BJ (cell line): ENCODE results near the gene GYG1. TPM values are rescaled to one million over a fixed set of nuclear protein-coding genes. Genes with fewer than 3 reads are reported as not detected.

ENCODE experiments used
- CTCF ChIA-PET: fragments of 350-600 bp; formaldehyde crosslinking; extraction: SDS; loops from one replicate; lab custom pipeline; 2021; ENCODE audit warnings: antibody characterized with exemption, inconsistent platforms; lab: Yijun Ruan, JAX
- POLR2A ChIA-PET: fragments of 300-600 bp; sonication (Branson Sonifier 250); formaldehyde crosslinking; extraction: SDS; loops from one replicate; lab custom pipeline; 2021; ENCODE audit warnings: antibody characterized with exemption; lab: Charles Lee
- DNase-seq: peaks from one replicate; pipeline ENCODE4 v3.0.0-alpha.2; 2011; ENCODE audit warnings: low read depth
- H3K27me3 ChIP-seq: 2 replicates; pipeline ENCODE4 v1.6.0; 2011; ENCODE audit warnings: low read length; ENCODE audit not compliant: control insufficient read depth, insufficient read depth
- H3K36me3 ChIP-seq: 2 replicates; pipeline ENCODE4 v1.5.1; 2011; ENCODE audit warnings: low read length; ENCODE audit not compliant: control insufficient read depth, insufficient read depth
- H3K4me3 ChIP-seq: 2 replicates; pipeline ENCODE4 v1.5.1; 2011; ENCODE audit warnings: low read depth, mild to moderate bottlenecking, control low read depth, low read length
- CTCF ChIP-seq: IDR thresholded peaks from 2 replicates; pipeline ENCODE4 v1.5.1; 2011; ENCODE audit warnings: low read depth, mild to moderate bottlenecking, control low read depth, inconsistent platforms, low read length, moderate library complexity; ENCODE audit not compliant: insufficient read depth
- polyA plus RNA-seq: library from polyadenylated mRNA; depleted of rRNA; stranded (reverse); fragments of >200 nt; gene quantifications from 2 replicates; pipeline ENCODE4 v1.2.3, GENCODE V29; 2011

GYG1 gene
- polyA plus RNA-seq, 1 experiment = 50.4 TPM

GRCh38 chr3:148970271-148970670, 21.1 kb upstream of the GYG1 start:
- H3K36me3 ChIP-seq = no peaks in the 10 kb centered on the region
- no peaks in the 10 kb centered on the region for H3K27me3 ChIP-seq
- TF ChIP-seq CTCF = no peak
- DNase-seq = no peak
- CTCF ChIA-PET = interaction anchor here (0.7 to 1.7 kb wide), 3 partner anchors 10 to 765 kb away, joined by 3 to 7 read pairs (median 5); no protein-coding TSS in a partner anchor
- H3K4me3 ChIP-seq = no peak overlapping the region
- POLR2A ChIA-PET = interaction anchor here (0.6 kb wide), 1 partner anchor 47 kb away, joined by 3 read pairs; no protein-coding TSS in a partner anchor

- POLR2A ChIA-PET = no interaction called here
- no peak for TF ChIP-seq CTCF
- no peaks in the 10 kb centered on the region for H3K36me3 ChIP-seq
- CTCF ChIA-PET = interaction anchor here (0.7 to 1.3 kb wide), 2 partner anchors 8 to 17 kb away, joined by 3 to 4 read pairs; no protein-coding TSS in a partner anchor
- H3K4me3 ChIP-seq = no peak overlapping the region
- no peak for DNase-seq
- no peaks in the 10 kb centered on the region for H3K27me3 ChIP-seq
Observed at GRCh38 chr3:148971401-148972163, 19.8 kb upstream of the GYG1 start.

- no peak for TF ChIP-seq CTCF
- Histone ChIP-seq H3K4me3 (no peak overlapping the region), H3K36me3 (no peaks in the 10 kb centered on the region), H3K27me3 (no peaks in the 10 kb centered on the region)
- DNase-seq = no peak
- POLR2A ChIA-PET = no interaction called here
- CTCF ChIA-PET = interaction anchor here (1.0 to 2.4 kb wide), 3 partner anchors 9 to 17 kb away, joined by 3 to 7 read pairs (median 4); partner anchors contain the start of gene GYG1
Observed at GRCh38 chr3:148974726-148975125, 16.6 kb upstream of the GYG1 start.

- TF ChIP-seq CTCF = no peak
- Histone ChIP-seq H3K27me3 (no peaks in the 10 kb centered on the region), H3K4me3 (no peak overlapping the region), H3K36me3 (no peaks in the 10 kb centered on the region)
- DNase-seq = no peak
- ChIA-PET CTCF (interaction anchor here (1.1 to 2.4 kb wide), 4 partner anchors 13 to 19 kb away, joined by 3 to 7 read pairs (median 4); partner anchors contain the start of gene GYG1), POLR2A (no interaction called here)
Observed at GRCh38 chr3:148975248-148975647, 16.1 kb upstream of the GYG1 start.

GRCh38 chr3:148975696-148976095, 15.6 kb upstream of the GYG1 start:
- DNase-seq = no peak
- H3K4me3 ChIP-seq = no peak overlapping the region
- no peaks in the 10 kb centered on the region for H3K27me3 ChIP-seq
- ChIA-PET CTCF (interaction anchor here (1.1 to 2.4 kb wide), 4 partner anchors 13 to 20 kb away, joined by 3 to 7 read pairs (median 4); partner anchors contain the start of gene GYG1), POLR2A (no interaction called here)
- no peak for TF ChIP-seq CTCF
- no peaks in the 10 kb centered on the region for H3K36me3 ChIP-seq
